ENCODE data around the gene ADAMTS3. TPM values are rescaled to one million over a fixed set of nuclear protein-coding genes. Genes with fewer than 3 reads are reported as not detected.

ADAMTS3 gene
- total and polyA plus RNA-seq, 2 experiments from 2014 or later, result 1.2 to 3.7 TPM

DNA sequence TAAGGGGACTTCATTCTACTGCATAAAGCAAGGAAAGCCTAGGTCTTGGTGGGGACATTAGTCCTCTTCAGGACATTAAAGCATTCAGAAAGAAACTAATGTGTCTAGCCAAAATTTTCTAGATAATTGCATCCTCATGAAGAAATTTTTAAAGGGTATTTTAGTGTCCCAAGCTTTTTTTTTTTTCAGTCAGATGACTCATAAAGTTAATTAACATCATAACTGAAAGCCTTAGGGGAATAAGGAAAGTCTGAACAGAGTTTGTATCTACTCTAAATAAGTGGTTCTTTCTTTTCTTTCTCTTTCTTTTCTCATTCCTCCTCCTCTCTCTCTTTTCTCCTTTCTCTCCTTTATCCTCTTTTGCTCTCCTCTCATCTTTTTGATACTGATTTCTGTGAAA, 202.4 kb downstream of the ADAMTS3 start (continued):
- TF ChIP-seq ZNF462 (CRISPR knock-in tag; IDR thresholded peaks at IDR 0.05) (no peak), STAT1 (IDR thresholded peaks at IDR 0.05; ENCODE audit: unreplicated experiment) (no peak)
- TF ChIP-seq, protein P1, sequence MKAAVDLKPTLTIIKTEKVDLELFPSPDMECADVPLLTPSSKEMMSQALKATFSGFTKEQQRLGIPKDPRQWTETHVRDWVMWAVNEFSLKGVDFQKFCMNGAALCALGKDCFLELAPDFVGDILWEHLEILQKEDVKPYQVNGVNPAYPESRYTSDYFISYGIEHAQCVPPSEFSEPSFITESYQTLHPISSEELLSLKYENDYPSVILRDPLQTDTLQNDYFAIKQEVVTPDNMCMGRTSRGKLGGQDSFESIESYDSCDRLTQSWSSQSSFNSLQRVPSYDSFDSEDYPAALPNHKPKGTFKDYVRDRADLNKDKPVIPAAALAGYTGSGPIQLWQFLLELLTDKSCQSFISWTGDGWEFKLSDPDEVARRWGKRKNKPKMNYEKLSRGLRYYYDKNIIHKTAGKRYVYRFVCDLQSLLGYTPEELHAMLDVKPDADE (IDR thresholded peaks at IDR 0.05), result no peak

- peaks cover 1% of the 10 kb centered on the region for H3K27me3 Mint-ChIP-seq (ENCODE audit: insufficient read depth, low read depth, poor library complexity)
- Histone ChIP-seq H3F3A (replicated peaks; ENCODE audit: low read depth) (no peaks in the 10 kb centered on the region), H3K9me2 (ENCODE audit: insufficient read depth) (no peaks in the 10 kb centered on the region), H3K79me2 (replicated peaks; ENCODE audit: insufficient read depth) (no peaks in the 10 kb centered on the region), H3K27ac (ENCODE audit: low read depth) (no peak overlapping the region), H3K36me3 (ENCODE audit: insufficient read depth) (no peaks in the 10 kb centered on the region), H2AFZ (no peak overlapping the region), H3K4me1 (ENCODE audit: insufficient read depth) (no peaks in the 10 kb centered on the region), H3K27me3 (ENCODE audit: insufficient read depth) (no peaks in the 10 kb centered on the region), H4K20me1 (replicated peaks; ENCODE audit: insufficient read depth) (no peaks in the 10 kb centered on the region), H3K4me2 (no peak overlapping the region), H3K4me3 (no peak overlapping the region)
- no peak overlapping the region for H3K27ac Mint-ChIP-seq
- no peaks in the 10 kb centered on the region for H3K9me3 Mint-ChIP-seq
- no peaks in the 10 kb centered on the region for H3K4me1 Mint-ChIP-seq
- DNase-seq (ENCODE audit: low spot score) (no peak), ATAC-seq (no peak)
- H3K4me3 Mint-ChIP-seq, result no peak overlapping the region
- H3K36me3 Mint-ChIP-seq (ENCODE audit: low read depth), result no peaks in the 10 kb centered on the region
- no peak for TF ChIP-seq REST (IDR thresholded peaks at IDR 0.05; ENCODE audit: unreplicated experiment)
- no peak for TF ChIP-seq ZNF331 (CRISPR knock-in tag; IDR thresholded peaks at IDR 0.05; ENCODE audit: low read depth)
- TF ChIP-seq ZNF462 (CRISPR knock-in tag; IDR thresholded peaks at IDR 0.05), result no peak
These were observed 203.0 kb downstream of the ADAMTS3 start for GRCh38 chr4:72365981-72366380.
